ENCODE results near the gene DAZL. TPM values are rescaled to one million over a fixed set of nuclear protein-coding genes. Genes with fewer than 3 reads are reported as not detected.

The DAZL gene
- polyA plus RNA-seq, 1 of the 3 experiments (the other 2 are of a cell fraction) = not detected

DNA sequence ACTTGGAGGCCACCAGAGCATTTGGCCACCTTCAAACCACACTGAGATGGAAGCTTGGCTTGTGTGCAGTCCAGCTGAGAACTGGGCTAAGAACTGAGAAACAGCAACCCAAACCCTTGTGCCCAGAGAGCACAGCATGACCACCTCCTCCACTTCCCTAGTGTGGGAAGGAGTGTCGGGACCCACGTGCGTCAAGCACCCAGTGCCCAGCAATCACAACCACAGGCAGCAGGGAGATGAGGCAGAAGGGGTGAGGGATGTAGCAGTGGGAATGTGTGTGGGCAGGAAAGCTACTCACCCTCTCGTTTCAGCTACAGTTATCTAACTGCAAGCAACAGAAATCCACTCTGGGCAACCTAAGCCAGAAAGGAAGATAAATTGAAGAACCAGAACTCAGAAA, 66.7 kb downstream of the DAZL start:
- Histone ChIP-seq H3K79me2 (ENCODE audit: insufficient read depth) (no peaks in the 10 kb centered on the region), H2AFZ (ENCODE audit: low read depth) (no peak overlapping the region), H3K4me3 (ENCODE audit: low read depth in 2 of 2, low read length in 1 of 2) (no peak overlapping the region), H3K27me3 (ENCODE audit: insufficient read depth) (peaks cover 17% of the 10 kb centered on the region; the same call in 1 of the 2 replicates), H3K27ac (ENCODE audit: low read depth in 2 of 2, low read length in 1 of 2) (no peak overlapping the region), H3K4me2 (no peak overlapping the region), H3K4me1 (ENCODE audit: control insufficient read depth in 1 of 2, insufficient read depth in 2 of 2, low read depth in 1 of 2, low read length in 1 of 2) (no peaks in the 10 kb centered on the region; a peak in 2 of 4 replicates), H3F3A (replicated peaks; ENCODE audit: insufficient read depth) (no peaks in the 10 kb centered on the region), H3K9me2 (no peaks in the 10 kb centered on the region), H3K36me3 (replicated peaks in 1 of 2; ENCODE audit: control insufficient read depth in 1 of 2, insufficient read depth in 2 of 2, low read length in 1 of 2) (no peaks in the 10 kb centered on the region), H3K9me3 (no peaks in the 10 kb centered on the region), H3K9ac (no peak overlapping the region), H4K20me1 (ENCODE audit: insufficient read depth) (no peaks in the 10 kb centered on the region)
- WGBS (ENCODE audit: low lambda C conversion rate) = 68% methylated on average over 4 of the region's 4 CpGs
- TF ChIP-seq, protein P1, sequence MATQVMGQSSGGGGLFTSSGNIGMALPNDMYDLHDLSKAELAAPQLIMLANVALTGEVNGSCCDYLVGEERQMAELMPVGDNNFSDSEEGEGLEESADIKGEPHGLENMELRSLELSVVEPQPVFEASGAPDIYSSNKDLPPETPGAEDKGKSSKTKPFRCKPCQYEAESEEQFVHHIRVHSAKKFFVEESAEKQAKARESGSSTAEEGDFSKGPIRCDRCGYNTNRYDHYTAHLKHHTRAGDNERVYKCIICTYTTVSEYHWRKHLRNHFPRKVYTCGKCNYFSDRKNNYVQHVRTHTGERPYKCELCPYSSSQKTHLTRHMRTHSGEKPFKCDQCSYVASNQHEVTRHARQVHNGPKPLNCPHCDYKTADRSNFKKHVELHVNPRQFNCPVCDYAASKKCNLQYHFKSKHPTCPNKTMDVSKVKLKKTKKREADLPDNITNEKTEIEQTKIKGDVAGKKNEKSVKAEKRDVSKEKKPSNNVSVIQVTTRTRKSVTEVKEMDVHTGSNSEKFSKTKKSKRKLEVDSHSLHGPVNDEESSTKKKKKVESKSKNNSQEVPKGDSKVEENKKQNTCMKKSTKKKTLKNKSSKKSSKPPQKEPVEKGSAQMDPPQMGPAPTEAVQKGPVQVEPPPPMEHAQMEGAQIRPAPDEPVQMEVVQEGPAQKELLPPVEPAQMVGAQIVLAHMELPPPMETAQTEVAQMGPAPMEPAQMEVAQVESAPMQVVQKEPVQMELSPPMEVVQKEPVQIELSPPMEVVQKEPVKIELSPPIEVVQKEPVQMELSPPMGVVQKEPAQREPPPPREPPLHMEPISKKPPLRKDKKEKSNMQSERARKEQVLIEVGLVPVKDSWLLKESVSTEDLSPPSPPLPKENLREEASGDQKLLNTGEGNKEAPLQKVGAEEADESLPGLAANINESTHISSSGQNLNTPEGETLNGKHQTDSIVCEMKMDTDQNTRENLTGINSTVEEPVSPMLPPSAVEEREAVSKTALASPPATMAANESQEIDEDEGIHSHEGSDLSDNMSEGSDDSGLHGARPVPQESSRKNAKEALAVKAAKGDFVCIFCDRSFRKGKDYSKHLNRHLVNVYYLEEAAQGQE (IDR thresholded peaks at IDR 0.05; ENCODE audit: low read depth, low read length) = no peak
- TF ChIP-seq, protein P2, sequence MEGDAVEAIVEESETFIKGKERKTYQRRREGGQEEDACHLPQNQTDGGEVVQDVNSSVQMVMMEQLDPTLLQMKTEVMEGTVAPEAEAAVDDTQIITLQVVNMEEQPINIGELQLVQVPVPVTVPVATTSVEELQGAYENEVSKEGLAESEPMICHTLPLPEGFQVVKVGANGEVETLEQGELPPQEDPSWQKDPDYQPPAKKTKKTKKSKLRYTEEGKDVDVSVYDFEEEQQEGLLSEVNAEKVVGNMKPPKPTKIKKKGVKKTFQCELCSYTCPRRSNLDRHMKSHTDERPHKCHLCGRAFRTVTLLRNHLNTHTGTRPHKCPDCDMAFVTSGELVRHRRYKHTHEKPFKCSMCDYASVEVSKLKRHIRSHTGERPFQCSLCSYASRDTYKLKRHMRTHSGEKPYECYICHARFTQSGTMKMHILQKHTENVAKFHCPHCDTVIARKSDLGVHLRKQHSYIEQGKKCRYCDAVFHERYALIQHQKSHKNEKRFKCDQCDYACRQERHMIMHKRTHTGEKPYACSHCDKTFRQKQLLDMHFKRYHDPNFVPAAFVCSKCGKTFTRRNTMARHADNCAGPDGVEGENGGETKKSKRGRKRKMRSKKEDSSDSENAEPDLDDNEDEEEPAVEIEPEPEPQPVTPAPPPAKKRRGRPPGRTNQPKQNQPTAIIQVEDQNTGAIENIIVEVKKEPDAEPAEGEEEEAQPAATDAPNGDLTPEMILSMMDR (IDR thresholded peaks at IDR 0.05) = no peak
- no peak for TF ChIP-seq RFX5 (IDR thresholded peaks at IDR 0.05; ENCODE audit: low read length)
- no peak for TF ChIP-seq RAD21 (IDR thresholded peaks at IDR 0.05; ENCODE audit: low read length)
- no peak for TF ChIP-seq EZH2phosphoT487 (IDR thresholded peaks at IDR 0.05; ENCODE audit: borderline replicate concordance, low read depth)
- TF ChIP-seq, protein P3, sequence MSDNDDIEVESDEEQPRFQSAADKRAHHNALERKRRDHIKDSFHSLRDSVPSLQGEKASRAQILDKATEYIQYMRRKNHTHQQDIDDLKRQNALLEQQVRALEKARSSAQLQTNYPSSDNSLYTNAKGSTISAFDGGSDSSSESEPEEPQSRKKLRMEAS (IDR thresholded peaks at IDR 0.05; ENCODE audit: low read depth) = no peak
- no peak for TF ChIP-seq YY1 (IDR thresholded peaks at IDR 0.05; ENCODE audit: low read depth)
- no peak for TF ChIP-seq TCF12 (IDR thresholded peaks at IDR 0.05)
- no peak for TF ChIP-seq EP300 (IDR thresholded peaks at IDR 0.05; ENCODE audit: borderline replicate concordance in 1 of 2, low read depth in 1 of 2, low read length in 1 of 2)
- TF ChIP-seq MXI1 (IDR thresholded peaks at IDR 0.05; ENCODE audit: low read depth, low read length) = no peak
- no peak for TF ChIP-seq SMC3 (IDR thresholded peaks at IDR 0.05; ENCODE audit: low read depth, low read length)
- no peak for TF ChIP-seq FOXM1 (IDR thresholded peaks at IDR 0.05; ENCODE audit: low read depth)
- no peak for TF ChIP-seq MEF2A (IDR thresholded peaks at IDR 0.05; ENCODE audit: borderline replicate concordance, low read depth)
- no peak for TF ChIP-seq CHD2 (IDR thresholded peaks at IDR 0.05; ENCODE audit: low read length, partially characterized antibody)
- TF ChIP-seq TAF1 (IDR thresholded peaks at IDR 0.05; ENCODE audit: borderline replicate concordance, low read depth, low read length) = no peak
- no peak for TF ChIP-seq SIN3A (IDR thresholded peaks at IDR 0.05; ENCODE audit: borderline replicate concordance, low read depth, low read length)
- TF ChIP-seq, protein P4, sequence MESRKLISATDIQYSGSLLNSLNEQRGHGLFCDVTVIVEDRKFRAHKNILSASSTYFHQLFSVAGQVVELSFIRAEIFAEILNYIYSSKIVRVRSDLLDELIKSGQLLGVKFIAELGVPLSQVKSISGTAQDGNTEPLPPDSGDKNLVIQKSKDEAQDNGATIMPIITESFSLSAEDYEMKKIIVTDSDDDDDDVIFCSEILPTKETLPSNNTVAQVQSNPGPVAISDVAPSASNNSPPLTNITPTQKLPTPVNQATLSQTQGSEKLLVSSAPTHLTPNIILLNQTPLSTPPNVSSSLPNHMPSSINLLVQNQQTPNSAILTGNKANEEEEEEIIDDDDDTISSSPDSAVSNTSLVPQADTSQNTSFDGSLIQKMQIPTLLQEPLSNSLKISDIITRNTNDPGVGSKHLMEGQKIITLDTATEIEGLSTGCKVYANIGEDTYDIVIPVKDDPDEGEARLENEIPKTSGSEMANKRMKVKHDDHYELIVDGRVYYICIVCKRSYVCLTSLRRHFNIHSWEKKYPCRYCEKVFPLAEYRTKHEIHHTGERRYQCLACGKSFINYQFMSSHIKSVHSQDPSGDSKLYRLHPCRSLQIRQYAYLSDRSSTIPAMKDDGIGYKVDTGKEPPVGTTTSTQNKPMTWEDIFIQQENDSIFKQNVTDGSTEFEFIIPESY (IDR thresholded peaks at IDR 0.05; ENCODE audit: borderline replicate concordance, low read depth) = no peak
- no peak for TF ChIP-seq ELF1 (IDR thresholded peaks at IDR 0.05)
- no peak for TF ChIP-seq NFIC (IDR thresholded peaks at IDR 0.05; ENCODE audit: borderline replicate concordance)
- no peak for TF ChIP-seq FOXJ3 (CRISPR knock-in tag; IDR thresholded peaks at IDR 0.05)
- ChIA-PET POLR2A (no interaction called here), CTCF (interaction anchor here (0.6 to 2.1 kb wide), 4 partner anchors 9 to 250 kb away, joined by 3 to 8 read pairs (median 4); no protein-coding TSS in a partner anchor)
- no peak for DNase-seq

All from SK-N-SH (cell line).